Measurements from ENCODE around the gene ASL.
"Not testable (repeated sequence)": the region's sequence is repeated elsewhere in the genome, so short reads cannot be mapped to it uniquely, and the experiment has no call there.

Gene ASL

GRCh38 chr7:66075590-66076461, at the start of gene ASL:
Gene ASL, plus strand, starts transcription at chr7:66075819. Its CDS starts 263 bp downstream, at chr7:66076082.
- peak; percentile 100 for DNase-seq (ENCODE audit: low spot score)

GRCh38 chr7:66028342-66028741, 47.3 kb upstream of the ASL start:
- DNase-seq (ENCODE audit: low spot score), result not testable (repeated sequence)

- DNase-seq (ENCODE audit: low spot score), result peak; percentile 25
Observed at GRCh38 chr7:66033471-66034385, 41.9 kb upstream of the ASL start.

GRCh38 chr7:66034436-66035010, 41.1 kb upstream of the ASL start:
- not testable (repeated sequence) for DNase-seq (ENCODE audit: low spot score)

- DNase-seq (ENCODE audit: low spot score), result no peak
Observed at GRCh38 chr7:66036382-66036781, 39.2 kb upstream of the ASL start.

GRCh38 chr7:66036788-66037187, 38.8 kb upstream of the ASL start:
- DNase-seq (ENCODE audit: low spot score), result no peak

- no peak for DNase-seq (ENCODE audit: low spot score)
Observed at GRCh38 chr7:66039094-66039670, 36.4 kb upstream of the ASL start.

GRCh38 chr7:66043681-66044497, 31.7 kb upstream of the ASL start:
- peak; percentile 25 for DNase-seq (ENCODE audit: low spot score)

- DNase-seq (ENCODE audit: low spot score), result not testable (repeated sequence)
Observed at GRCh38 chr7:66044498-66044854, 31.1 kb upstream of the ASL start.

- DNase-seq (ENCODE audit: low spot score), result peak; percentile 77
Observed at GRCh38 chr7:66047426-66047825, 28.2 kb upstream of the ASL start.

GRCh38 chr7:66049886-66050285, 25.7 kb upstream of the ASL start:
- DNase-seq (ENCODE audit: low spot score), result not testable (repeated sequence)

GRCh38 chr7:66050337-66050957, 25.2 kb upstream of the ASL start:
- DNase-seq (ENCODE audit: low spot score), result peak; percentile 3

GRCh38 chr7:66050990-66051448, 24.6 kb upstream of the ASL start:
- peak; percentile 78 for DNase-seq (ENCODE audit: low spot score)

GRCh38 chr7:66052447-66052846, 23.2 kb upstream of the ASL start:
- DNase-seq (ENCODE audit: low spot score), result no peak

GRCh38 chr7:66054063-66054462, 21.6 kb upstream of the ASL start:
- DNase-seq (ENCODE audit: low spot score), result no peak

- peak; percentile 14 for DNase-seq (ENCODE audit: low spot score)
Observed at GRCh38 chr7:66055321-66055956, 20.2 kb upstream of the ASL start.

GRCh38 chr7:66060796-66061195, 14.8 kb upstream of the ASL start:
- no peak for DNase-seq (ENCODE audit: low spot score)

- DNase-seq (ENCODE audit: low spot score), result no peak
Observed at GRCh38 chr7:66069732-66070131, 5.9 kb upstream of the ASL start.

- DNase-seq (ENCODE audit: low spot score), result peak; percentile 29
Observed at GRCh38 chr7:66070222-66070621, 5.4 kb upstream of the ASL start.

- DNase-seq (ENCODE audit: low spot score), result not testable (repeated sequence)
Observed at GRCh38 chr7:66072208-66072607, 3.4 kb upstream of the ASL start.

All from AG08395 (cell line).